Measurements from ENCODE around the gene PRR5L. TPM values are rescaled to one million over a fixed set of nuclear protein-coding genes. Genes with fewer than 3 reads are reported as not detected.

Gene PRR5L
- total and polyA plus RNA-seq, 8 donors = 10.6 to 27.0 (median 17.4) TPM

DNA sequence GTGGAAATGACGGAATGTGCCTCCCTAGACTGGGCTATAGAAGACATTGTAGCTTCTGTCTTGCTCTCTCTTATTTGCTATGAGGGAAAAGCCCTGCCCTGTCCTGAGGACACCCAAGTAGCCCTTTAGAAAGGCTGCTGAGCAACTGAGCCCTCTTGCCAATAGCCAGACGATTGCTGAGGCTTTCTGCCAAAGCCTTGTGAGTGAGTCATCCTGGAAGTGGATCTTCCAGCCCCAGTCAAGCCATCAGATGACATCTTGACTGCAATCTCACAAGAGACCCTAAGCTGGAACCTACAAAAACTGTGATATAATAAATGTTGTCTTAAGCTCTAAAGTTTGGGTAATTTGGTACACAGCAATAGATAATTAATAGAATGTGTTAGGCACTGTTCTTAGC lies 217.9 kb downstream of the PRR5L start:
- peaks cover 0 to 12% of the 10 kb centered on the region in 2 donors for H3K4me1 ChIP-seq
- H3K9me3 ChIP-seq = peaks cover 0 to 8% of the 10 kb centered on the region in 2 donors
- intact Hi-C loops (cut with DNase I) = no loop called here
- no peak overlapping the region for H3K27ac ChIP-seq
- H3K36me3 ChIP-seq = no peaks in the 10 kb centered on the region
- DNase-seq (no peak), ATAC-seq (no peak)
- TF ChIP-seq, protein P1, sequence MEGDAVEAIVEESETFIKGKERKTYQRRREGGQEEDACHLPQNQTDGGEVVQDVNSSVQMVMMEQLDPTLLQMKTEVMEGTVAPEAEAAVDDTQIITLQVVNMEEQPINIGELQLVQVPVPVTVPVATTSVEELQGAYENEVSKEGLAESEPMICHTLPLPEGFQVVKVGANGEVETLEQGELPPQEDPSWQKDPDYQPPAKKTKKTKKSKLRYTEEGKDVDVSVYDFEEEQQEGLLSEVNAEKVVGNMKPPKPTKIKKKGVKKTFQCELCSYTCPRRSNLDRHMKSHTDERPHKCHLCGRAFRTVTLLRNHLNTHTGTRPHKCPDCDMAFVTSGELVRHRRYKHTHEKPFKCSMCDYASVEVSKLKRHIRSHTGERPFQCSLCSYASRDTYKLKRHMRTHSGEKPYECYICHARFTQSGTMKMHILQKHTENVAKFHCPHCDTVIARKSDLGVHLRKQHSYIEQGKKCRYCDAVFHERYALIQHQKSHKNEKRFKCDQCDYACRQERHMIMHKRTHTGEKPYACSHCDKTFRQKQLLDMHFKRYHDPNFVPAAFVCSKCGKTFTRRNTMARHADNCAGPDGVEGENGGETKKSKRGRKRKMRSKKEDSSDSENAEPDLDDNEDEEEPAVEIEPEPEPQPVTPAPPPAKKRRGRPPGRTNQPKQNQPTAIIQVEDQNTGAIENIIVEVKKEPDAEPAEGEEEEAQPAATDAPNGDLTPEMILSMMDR (IDR thresholded peaks at IDR 0.05) = no peak
- H3K27me3 ChIP-seq = no peaks in the 10 kb centered on the region
- H3K4me3 ChIP-seq = no peak overlapping the region

Other genes starting within 250 kb of the PRR5L start
- gene COMMD9, start 6.9 kb upstream of the PRR5L start, total RNA-seq = 10 to 100 TPM; 76.0 to 87.2 TPM
- 10 to 100 TPM; 59.9 to 71.7 (median 68.1) TPM for gene COMMD9, start 6.9 kb upstream of the PRR5L start, polyA plus RNA-seq (ENCODE audit: insufficient read length in 6 of 6)
- 10 to 100 TPM; 11.3 to 12.4 TPM for gene TRAF6, start 214.0 kb downstream of the PRR5L start, total RNA-seq
- gene TRAF6, start 214.0 kb downstream of the PRR5L start, polyA plus RNA-seq (ENCODE audit: insufficient read length in 6 of 6) = 10 to 100 TPM; 13.5 to 17.0 (median 14.8) TPM